Natural killer cell treated with Interleukin-12 subunit alpha and Interleukin-12 subunit beta and Interleukin-15 and Interleukin-18, amount 100 ng/mL, for 72 hours (primary cell): ENCODE results near the gene CERS1. TPM values are rescaled to one million over a fixed set of nuclear protein-coding genes. Genes with fewer than 3 reads are reported as not detected.
A peak's percentile ranks its signal among the peaks of the same experiment; 100 is the strongest.

Source experiments
- ATAC-seq, 2 donors: fragments of 150-1000 bp; cut with Tn5 transposase in 1 of 2; sonication (Bioruptor Pico), chemical (Tn5 transposase) in 1 of 2; 2 replicates each; pipeline ENCODE4 v1.10.0; 2021
- DNase-seq: peaks from one replicate; pipeline ENCODE4 v3.0.0; 2022; ENCODE audit warnings: low spot score
- H3K27ac Mint-ChIP-seq, 2 donors: 1 replicate in 1 of 2; 2 replicates in 1 of 2; pipeline ENCODE4 v1.8.0; 2022; ENCODE audit warnings: mixed read lengths in 2 of 2, mild to moderate bottlenecking in 1 of 2, moderate library complexity in 1 of 2
- H3K27me3 Mint-ChIP-seq, 2 donors: 1 replicate in 1 of 2; 2 replicates in 1 of 2; pipeline ENCODE4 v1.8.0; 2022; ENCODE audit warnings: mixed read lengths in 2 of 2
- H3K36me3 Mint-ChIP-seq: one replicate; pipeline ENCODE4 v1.8.0; 2022; ENCODE audit warnings: mixed read lengths
- H3K4me1 Mint-ChIP-seq, 2 donors: 1 replicate in 1 of 2; 2 replicates in 1 of 2; pipeline ENCODE4 v1.8.0; 2022; ENCODE audit warnings: low read depth in 2 of 2, mixed read lengths in 2 of 2, mild to moderate bottlenecking in 1 of 2
- H3K4me3 Mint-ChIP-seq: one replicate; pipeline ENCODE4 v1.8.0; 2022; ENCODE audit warnings: mixed read lengths
- H3K9me3 Mint-ChIP-seq: 2 replicates; pipeline ENCODE4 v1.8.0; 2022; ENCODE audit warnings: mixed read lengths
- total RNA-seq, 2 donors: library from RNA; stranded (reverse); gene quantifications; one replicate each; pipeline ENCODE4 v1.2.3, GENCODE V29; 2022

Gene CERS1
- total RNA-seq, 2 donors from 2014 or later = not detected

- ATAC-seq (no peak), DNase-seq (no peak)
- H3K4me1 Mint-ChIP-seq = peaks cover 0 to 8% of the 10 kb centered on the region in 2 donors
- no peaks in the 10 kb centered on the region for H3K36me3 Mint-ChIP-seq
- H3K9me3 Mint-ChIP-seq = no peaks in the 10 kb centered on the region
- no peak overlapping the region for H3K4me3 Mint-ChIP-seq
- no peaks in the 10 kb centered on the region for H3K27me3 Mint-ChIP-seq
- no peak overlapping the region for H3K27ac Mint-ChIP-seq
Measured at GRCh38 chr19:18856385-18857126, 39.4 kb downstream of the CERS1 start.

- H3K4me3 Mint-ChIP-seq = no peak overlapping the region
- no peaks in the 10 kb centered on the region for H3K27me3 Mint-ChIP-seq
- ATAC-seq (no peak), DNase-seq (no peak)
- peaks cover 0 to under 1% of the 10 kb centered on the region in 2 donors for H3K4me1 Mint-ChIP-seq
- no peak overlapping the region for H3K27ac Mint-ChIP-seq
- no peaks in the 10 kb centered on the region for H3K36me3 Mint-ChIP-seq
- H3K9me3 Mint-ChIP-seq = no peaks in the 10 kb centered on the region
Measured at GRCh38 chr19:18855647-18856384, 40.1 kb downstream of the CERS1 start.

- Mint-ChIP-seq H3K27me3 (no peaks in the 10 kb centered on the region), H3K36me3 (no peaks in the 10 kb centered on the region), H3K27ac (no peak overlapping the region), H3K4me3 (no peak overlapping the region), H3K4me1 (peaks cover 0 to 3% of the 10 kb centered on the region in 2 donors), H3K9me3 (no peaks in the 10 kb centered on the region)
- ATAC-seq (no peak), DNase-seq (no peak)
Measured at GRCh38 chr19:18854982-18855381, 41.0 kb downstream of the CERS1 start.

- no peaks in the 10 kb centered on the region for H3K27me3 Mint-ChIP-seq
- H3K4me1 Mint-ChIP-seq = peaks cover 9 to 11% of the 10 kb centered on the region in 2 donors
- H3K4me3 Mint-ChIP-seq = no peak overlapping the region
- no peaks in the 10 kb centered on the region for H3K9me3 Mint-ChIP-seq
- no peaks in the 10 kb centered on the region for H3K36me3 Mint-ChIP-seq
- ATAC-seq (no peak), DNase-seq (no peak)
- no peak overlapping the region for H3K27ac Mint-ChIP-seq
Measured at GRCh38 chr19:18853755-18854427, 42.1 kb downstream of the CERS1 start.

- H3K36me3 Mint-ChIP-seq = no peaks in the 10 kb centered on the region
- H3K4me1 Mint-ChIP-seq = peaks cover 18 to 20% of the 10 kb centered on the region in 2 donors
- DNase-seq (no peak), ATAC-seq (no peak)
- H3K9me3 Mint-ChIP-seq = no peaks in the 10 kb centered on the region
- no peaks in the 10 kb centered on the region for H3K27me3 Mint-ChIP-seq
- H3K27ac Mint-ChIP-seq = no peak overlapping the region
- no peak overlapping the region for H3K4me3 Mint-ChIP-seq
Measured at GRCh38 chr19:18852648-18853047, 43.3 kb downstream of the CERS1 start.

GRCh38 chr19:18851673-18852325, 44.2 kb downstream of the CERS1 start:
- H3K27ac Mint-ChIP-seq = no peak overlapping the region
- no peaks in the 10 kb centered on the region for H3K9me3 Mint-ChIP-seq
- DNase-seq (no peak), ATAC-seq (no peak)
- no peaks in the 10 kb centered on the region for H3K36me3 Mint-ChIP-seq
- H3K4me1 Mint-ChIP-seq = peaks cover 26% of the 10 kb centered on the region in 2 donors
- H3K27me3 Mint-ChIP-seq = no peaks in the 10 kb centered on the region
- H3K4me3 Mint-ChIP-seq = no peak overlapping the region

- peaks cover 34 to 35% of the 10 kb centered on the region in 2 donors for H3K4me1 Mint-ChIP-seq
- DNase-seq (no peak), ATAC-seq (no peak)
- peak overlapping the region in 1 of 2 donors; percentile 68 for H3K27ac Mint-ChIP-seq
- no peaks in the 10 kb centered on the region for H3K9me3 Mint-ChIP-seq
- H3K36me3 Mint-ChIP-seq = no peaks in the 10 kb centered on the region
- no peak overlapping the region for H3K4me3 Mint-ChIP-seq
- H3K27me3 Mint-ChIP-seq = no peaks in the 10 kb centered on the region
Measured at GRCh38 chr19:18850471-18851375, 45.2 kb downstream of the CERS1 start.

- peak overlapping the region; percentile 23 to 68 for H3K27ac Mint-ChIP-seq
- H3K4me1 Mint-ChIP-seq = peaks cover 40% of the 10 kb centered on the region in 2 donors
- DNase-seq (no peak), ATAC-seq (no peak)
- H3K36me3 Mint-ChIP-seq = no peaks in the 10 kb centered on the region
- H3K4me3 Mint-ChIP-seq = peak overlapping the region; percentile 30
- H3K27me3 Mint-ChIP-seq = no peaks in the 10 kb centered on the region
- no peaks in the 10 kb centered on the region for H3K9me3 Mint-ChIP-seq
Measured at GRCh38 chr19:18849838-18850400, 46.0 kb downstream of the CERS1 start.

GRCh38 chr19:18848878-18849661, 46.9 kb downstream of the CERS1 start:
- DNase-seq = no peak
- Mint-ChIP-seq H3K36me3 (no peaks in the 10 kb centered on the region), H3K4me3 (peak overlapping the region; percentile 30), H3K4me1 (peaks cover 44 to 48% of the 10 kb centered on the region in 2 donors), H3K9me3 (no peaks in the 10 kb centered on the region), H3K27me3 (no peaks in the 10 kb centered on the region), H3K27ac (peak overlapping the region; percentile 23 to 87)
- ATAC-seq = no peak

- no peaks in the 10 kb centered on the region for H3K9me3 Mint-ChIP-seq
Measured at GRCh38 chr19:18847549-18848463, 48.2 kb downstream of the CERS1 start.

GRCh38 chr19:18846862-18847548, 49.0 kb downstream of the CERS1 start:
- no peak for DNase-seq
- Mint-ChIP-seq H3K27me3 (no peaks in the 10 kb centered on the region), H3K36me3 (no peaks in the 10 kb centered on the region), H3K9me3 (no peaks in the 10 kb centered on the region), H3K4me1 (peaks cover 60 to 64% of the 10 kb centered on the region in 2 donors), H3K27ac (peak overlapping the region; percentile 13 to 75), H3K4me3 (no peak overlapping the region)
- ATAC-seq = peak; percentile 66 to 77

More at GRCh38 chr19:18847549-18848463, 48.2 kb downstream of the CERS1 start:
- no peak for ATAC-seq
- Mint-ChIP-seq H3K36me3 (no peaks in the 10 kb centered on the region), H3K27ac (peak overlapping the region; percentile 13 to 87), H3K4me3 (no peak overlapping the region), H3K27me3 (no peaks in the 10 kb centered on the region), H3K4me1 (peaks cover 56 to 60% of the 10 kb centered on the region in 2 donors)
- DNase-seq = no peak
